Mesenchymal stem cell (in vitro differentiated cells and primary cell): ENCODE measurements around the gene RAMP1.

Source experiments
- DNase-seq: peaks from one replicate; pipeline ENCODE4 v3.0.0-alpha.2; 2013
- H2AFZ ChIP-seq: one replicate; pipeline ENCODE4 v1.6.1; 2013; ENCODE audit warnings: low read depth, mild to moderate bottlenecking, control low read depth, inconsistent platforms, low read length, moderate library complexity
- H2AK5ac ChIP-seq: 2 replicates; pipeline ENCODE4 v1.6.1; 2013; ENCODE audit warnings: low read length, moderate library complexity, mild to moderate bottlenecking, inconsistent platforms; ENCODE audit not compliant: severe bottlenecking
- H2BK120ac ChIP-seq: one replicate; pipeline ENCODE4 v1.6.1; 2013; ENCODE audit warnings: low read depth, mild to moderate bottlenecking, inconsistent platforms, low read length, moderate library complexity
- H2BK12ac ChIP-seq, 2 experiments: one replicate each; pipeline ENCODE4 v1.6.1; 2013; ENCODE audit warnings: inconsistent platforms in 2 of 2, low read length in 2 of 2, mild to moderate bottlenecking in 2 of 2, moderate library complexity in 2 of 2, control low read depth in 1 of 2
- H2BK15ac ChIP-seq: one replicate; pipeline ENCODE4 v1.6.1; 2013; ENCODE audit warnings: mild to moderate bottlenecking, low read depth, inconsistent platforms; ENCODE audit not compliant: poor library complexity, severe bottlenecking
- H2BK5ac ChIP-seq: 2 replicates; pipeline ENCODE4 v1.6.1; 2013; ENCODE audit warnings: low read depth, mild to moderate bottlenecking, low read length, control low read depth, inconsistent platforms; ENCODE audit not compliant: poor library complexity, severe bottlenecking
- H3K14ac ChIP-seq, 2 experiments: one replicate each; pipeline ENCODE4 v1.6.1; 2013; ENCODE audit warnings: inconsistent platforms in 2 of 2, low read length in 2 of 2, control low read depth in 1 of 2, mild to moderate bottlenecking in 1 of 2, moderate library complexity in 1 of 2
- H3K18ac ChIP-seq, 2 experiments: one replicate each; pipeline ENCODE4 v1.6.1; 2013; ENCODE audit warnings: inconsistent platforms in 2 of 2, low read length in 2 of 2, control low read depth in 1 of 2, low read depth in 1 of 2, mild to moderate bottlenecking in 1 of 2
- H3K23ac ChIP-seq, 2 experiments: one replicate each; pipeline ENCODE4 v1.6.1; 2013; ENCODE audit warnings: inconsistent platforms in 2 of 2, low read length in 2 of 2, mild to moderate bottlenecking in 2 of 2, moderate library complexity in 2 of 2, control low read depth in 1 of 2
- H3K27ac ChIP-seq: 2 replicates; pipeline ENCODE4 v1.5.1; 2013; ENCODE audit warnings: mild to moderate bottlenecking, moderate library complexity, low read length, control low read depth, inconsistent platforms; ENCODE audit not compliant: poor library complexity, severe bottlenecking
- H3K27me3 ChIP-seq, 2 experiments: 2 replicates each; pipeline versions ENCODE4 v1.6.1 to v1.7.0; 2013; ENCODE audit warnings: low read length in 2 of 2, mild to moderate bottlenecking in 2 of 2, moderate library complexity in 2 of 2, control low read depth in 1 of 2, inconsistent platforms in 1 of 2; ENCODE audit not compliant: control insufficient read depth in 1 of 2, insufficient read depth in 1 of 2
- H3K36me3 ChIP-seq, 2 experiments: 2 replicates each; pipeline versions ENCODE4 v1.6.1 to v1.7.0; 2013; ENCODE audit warnings: low read length in 2 of 2, control low read depth in 1 of 2, inconsistent platforms in 1 of 2, low read depth in 1 of 2, mild to moderate bottlenecking in 1 of 2; ENCODE audit not compliant: insufficient read depth in 2 of 2, control insufficient read depth in 1 of 2
- H3K4ac ChIP-seq, 2 experiments: one replicate each; pipeline ENCODE4 v1.6.1; 2013; ENCODE audit warnings: inconsistent platforms in 2 of 2, low read length in 2 of 2, mild to moderate bottlenecking in 2 of 2, moderate library complexity in 2 of 2, control low read depth in 1 of 2, low read depth in 1 of 2
- H3K4me1 ChIP-seq: 2 replicates; pipeline ENCODE4 v1.6.1; 2013; ENCODE audit warnings: low read depth, low read length, control low read depth; ENCODE audit not compliant: control insufficient read depth, insufficient read depth
- H3K4me2 ChIP-seq: 2 replicates; pipeline ENCODE4 v1.6.1; 2013; ENCODE audit warnings: low read length, mild to moderate bottlenecking, inconsistent platforms; ENCODE audit not compliant: poor library complexity, severe bottlenecking
- H3K4me3 ChIP-seq, 2 experiments: 2 replicates each; pipeline versions ENCODE4 v1.5.1 to v1.7.0; 2013; ENCODE audit warnings: low read length in 2 of 2, mild to moderate bottlenecking in 2 of 2, control low read depth in 1 of 2, low read depth in 1 of 2; ENCODE audit not compliant: insufficient read depth in 1 of 2
- H3K79me1 ChIP-seq: replicated peaks from 2 replicates; pipeline ENCODE4 v1.6.1; 2013; ENCODE audit warnings: mild to moderate bottlenecking, control low read depth, low read length, inconsistent platforms; ENCODE audit not compliant: poor library complexity, severe bottlenecking
- H3K9ac ChIP-seq: 2 replicates; pipeline ENCODE4 v1.7.0; 2013; ENCODE audit warnings: mild to moderate bottlenecking, low read length, moderate library complexity
- H3K9me3 ChIP-seq: 2 replicates; pipeline ENCODE4 v1.7.0; 2013; ENCODE audit warnings: mild to moderate bottlenecking, low read length; ENCODE audit not compliant: control insufficient read depth
- H4K8ac ChIP-seq: one replicate; pipeline ENCODE4 v1.6.1; 2013; ENCODE audit warnings: inconsistent platforms, mild to moderate bottlenecking, low read length, moderate library complexity
- H4K91ac ChIP-seq: one replicate; pipeline ENCODE4 v1.6.1; 2013; ENCODE audit warnings: mild to moderate bottlenecking, low read length, inconsistent platforms
- WGBS: methylation state at CpG from one replicate; pipeline ENCODE4 v1.1.7; 2013; ENCODE audit warnings: mixed read lengths; 5-methylcytosine and 5-hydroxymethylcytosine counted together

The RAMP1 gene

DNA sequence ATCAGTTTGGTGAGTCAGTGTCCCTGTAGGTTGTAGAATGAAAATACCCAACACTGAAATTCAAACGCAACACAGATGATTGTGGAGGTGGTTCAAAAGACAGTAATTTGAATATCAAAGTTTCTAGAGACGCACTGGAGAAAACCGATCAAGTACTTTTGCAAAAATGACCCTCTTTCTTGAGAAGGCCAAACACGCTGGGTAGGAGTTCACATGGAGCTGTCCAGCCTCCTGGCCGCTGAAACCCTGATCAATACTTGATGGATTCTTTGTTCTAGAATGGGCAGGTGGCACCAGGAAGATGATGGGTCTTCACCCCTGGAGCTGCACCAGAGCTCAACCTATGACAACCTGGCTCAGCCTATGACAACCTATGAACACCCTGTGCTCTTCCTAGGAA is 67.7 kb downstream of the RAMP1 start:
- Histone ChIP-seq H3K79me1 (no peaks in the 10 kb centered on the region), H3K4me2 (no peak overlapping the region), H3K9me3 (no peaks in the 10 kb centered on the region), H2AFZ (no peak overlapping the region), H4K8ac (no peak overlapping the region), H3K23ac (no peak overlapping the region), H3K4me3 (no peak overlapping the region), H4K91ac (no peak overlapping the region), H3K4me1 (peaks cover 17% of the 10 kb centered on the region), H3K14ac (no peak overlapping the region), H3K36me3 (no peaks in the 10 kb centered on the region), H3K27me3 (peaks cover 11 to 12% of the 10 kb centered on the region in 2 experiments), H2BK120ac (no peak overlapping the region), H3K9ac (no peak overlapping the region), H3K18ac (no peak overlapping the region), H2BK5ac (no peak overlapping the region), H3K27ac (no peak overlapping the region), H2BK15ac (no peak overlapping the region), H2BK12ac (no peak overlapping the region), H2AK5ac (no peak overlapping the region), H3K4ac (no peak overlapping the region)
- WGBS, result 77% methylated on average over 5 of the region's 5 CpGs
- no peak for DNase-seq

DNA sequence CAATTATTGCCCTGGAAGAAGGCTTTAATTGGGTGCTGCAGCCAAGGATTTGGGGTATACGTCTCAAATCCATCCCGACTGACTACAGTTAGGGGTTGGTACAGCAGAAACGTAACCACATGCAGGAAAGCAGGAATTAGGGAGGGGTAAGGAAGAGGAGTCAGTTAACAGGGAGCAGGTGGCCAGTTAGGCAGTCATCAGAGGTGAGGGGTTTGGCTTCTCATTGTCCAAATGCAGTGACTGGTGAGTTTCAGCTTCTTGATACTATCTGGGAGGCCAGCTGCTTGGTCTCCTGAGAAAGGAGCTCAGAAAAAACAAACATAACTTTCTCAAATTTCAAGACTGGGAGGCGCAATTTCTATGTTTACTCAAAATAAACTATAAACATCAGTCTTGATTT is 68.6 kb downstream of the RAMP1 start:
- Histone ChIP-seq H2BK15ac (no peak overlapping the region), H3K27me3 (peaks cover 7 to 11% of the 10 kb centered on the region in 2 experiments), H3K23ac (no peak overlapping the region), H4K8ac (no peak overlapping the region), H3K14ac (peak overlapping the region in 1 of 2 experiments; percentile 66), H3K4me1 (peaks cover 12% of the 10 kb centered on the region), H2AK5ac (no peak overlapping the region), H2AFZ (no peak overlapping the region), H3K4me3 (no peak overlapping the region), H3K36me3 (no peaks in the 10 kb centered on the region), H3K4ac (no peak overlapping the region), H3K18ac (no peak overlapping the region), H3K9ac (no peak overlapping the region), H3K79me1 (no peaks in the 10 kb centered on the region), H3K9me3 (no peaks in the 10 kb centered on the region), H3K4me2 (no peak overlapping the region), H3K27ac (no peak overlapping the region), H2BK5ac (no peak overlapping the region), H4K91ac (no peak overlapping the region), H2BK12ac (no peak overlapping the region), H2BK120ac (no peak overlapping the region)
- DNase-seq, result no peak
- 85% methylated on average over 3 of the region's 4 CpGs for WGBS

DNA sequence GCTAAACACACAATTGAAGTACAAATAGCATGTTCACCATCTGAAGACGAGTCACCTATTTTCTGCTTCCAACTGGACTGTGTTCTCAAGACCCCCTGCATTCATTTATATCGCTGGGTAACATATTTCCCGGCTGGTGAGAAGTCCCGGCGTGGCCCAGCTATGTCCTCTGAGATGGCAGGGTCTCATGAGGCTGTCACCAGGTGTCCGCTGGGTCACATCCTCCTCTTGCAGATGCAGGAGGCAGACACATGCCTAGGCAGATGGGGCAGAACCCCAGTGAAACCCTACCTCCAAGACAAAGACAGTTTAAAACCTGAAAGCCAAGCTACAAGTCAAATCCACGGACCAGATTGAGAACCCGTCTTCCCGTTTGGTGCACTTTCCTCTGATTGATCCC is 70.6 kb downstream of the RAMP1 start:
- no peak overlapping the region for H2BK12ac ChIP-seq
- no peaks in the 10 kb centered on the region for H3K79me1 ChIP-seq

DNA sequence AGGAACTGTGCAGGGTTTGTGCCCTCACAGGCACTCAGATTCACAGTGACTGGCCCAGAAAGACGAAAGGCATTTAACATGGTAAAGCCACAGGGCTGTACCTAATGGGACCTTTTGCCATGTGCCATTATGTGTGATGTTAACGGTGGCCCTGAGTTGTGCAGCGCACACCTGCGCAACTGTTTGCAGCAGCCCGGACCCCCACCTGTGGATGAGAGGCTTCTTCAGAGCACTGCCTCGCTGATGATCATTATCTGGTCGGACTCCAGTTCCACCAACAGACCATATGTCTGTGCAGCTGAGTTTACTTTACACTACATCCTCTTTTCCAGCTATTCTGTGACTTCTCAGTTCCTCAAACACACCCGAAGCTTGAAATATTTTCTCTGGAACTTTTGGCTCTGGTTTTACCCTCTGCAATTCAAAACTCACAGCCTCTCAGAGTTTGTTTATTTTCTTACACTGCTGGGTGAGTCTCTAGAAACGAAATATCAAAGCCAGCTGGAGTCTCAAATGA is 71.8 kb downstream of the RAMP1 start:
- H3K14ac ChIP-seq, result no peak overlapping the region
- H3K4me1 ChIP-seq, result peaks cover 4% of the 10 kb centered on the region
- peaks cover 7 to 11% of the 10 kb centered on the region in 2 experiments for H3K27me3 ChIP-seq
- H3K9me3 ChIP-seq, result no peaks in the 10 kb centered on the region
- no peak overlapping the region for H2AK5ac ChIP-seq
- H2BK120ac ChIP-seq, result no peak overlapping the region
- WGBS, result 60% methylated on average over 9 of the region's 9 CpGs
- H3K23ac ChIP-seq, result no peak overlapping the region
- H3K18ac ChIP-seq, result peak overlapping the region in 1 of 2 experiments; percentile 38
- no peak overlapping the region for H4K8ac ChIP-seq
- no peak overlapping the region for H3K27ac ChIP-seq
- peak overlapping the region in 1 of 2 experiments; percentile 46 for H2BK12ac ChIP-seq
- H2AFZ ChIP-seq, result no peak overlapping the region
- peak; percentile 18 for DNase-seq
- H3K4me2 ChIP-seq, result no peak overlapping the region
- no peak overlapping the region for H3K4me3 ChIP-seq
- no peaks in the 10 kb centered on the region for H3K36me3 ChIP-seq
- no peak overlapping the region for H2BK5ac ChIP-seq
- no peak overlapping the region for H2BK15ac ChIP-seq
- H3K4ac ChIP-seq, result no peak overlapping the region
- no peak overlapping the region for H3K9ac ChIP-seq
- no peaks in the 10 kb centered on the region for H3K79me1 ChIP-seq
- H4K91ac ChIP-seq, result no peak overlapping the region

More for the DNA sequence above, 70.6 kb downstream of the RAMP1 start:
- H3K18ac ChIP-seq, result no peak overlapping the region
- no peak for DNase-seq
- H2BK5ac ChIP-seq, result no peak overlapping the region
- no peak overlapping the region for H3K27ac ChIP-seq
- H3K4me2 ChIP-seq, result no peak overlapping the region
- no peak overlapping the region for H4K91ac ChIP-seq
- H3K23ac ChIP-seq, result no peak overlapping the region
- no peak overlapping the region for H3K14ac ChIP-seq
- no peak overlapping the region for H3K4ac ChIP-seq
- H2BK15ac ChIP-seq, result no peak overlapping the region
- no peak overlapping the region for H2BK120ac ChIP-seq
- 84% methylated on average over 9 of the region's 9 CpGs for WGBS
- no peaks in the 10 kb centered on the region for H3K9me3 ChIP-seq
- no peak overlapping the region for H3K4me3 ChIP-seq
- H3K4me1 ChIP-seq, result peaks cover 4% of the 10 kb centered on the region
- H4K8ac ChIP-seq, result peak overlapping the region; percentile 14
- no peak overlapping the region for H3K9ac ChIP-seq
- H2AK5ac ChIP-seq, result no peak overlapping the region
- peaks cover 7 to 11% of the 10 kb centered on the region in 2 experiments for H3K27me3 ChIP-seq
- no peaks in the 10 kb centered on the region for H3K36me3 ChIP-seq
- H2AFZ ChIP-seq, result no peak overlapping the region
